ENCODE measurements around the gene TMED10. TPM values are rescaled to one million over a fixed set of nuclear protein-coding genes. Genes with fewer than 3 reads are reported as not detected.

TMED10 gene
- total and polyA plus RNA-seq, 2 donors (not counting 3 experiments of a cell fraction or from before 2014, with no cell fraction given): 338 to 342 TPM

DNA sequence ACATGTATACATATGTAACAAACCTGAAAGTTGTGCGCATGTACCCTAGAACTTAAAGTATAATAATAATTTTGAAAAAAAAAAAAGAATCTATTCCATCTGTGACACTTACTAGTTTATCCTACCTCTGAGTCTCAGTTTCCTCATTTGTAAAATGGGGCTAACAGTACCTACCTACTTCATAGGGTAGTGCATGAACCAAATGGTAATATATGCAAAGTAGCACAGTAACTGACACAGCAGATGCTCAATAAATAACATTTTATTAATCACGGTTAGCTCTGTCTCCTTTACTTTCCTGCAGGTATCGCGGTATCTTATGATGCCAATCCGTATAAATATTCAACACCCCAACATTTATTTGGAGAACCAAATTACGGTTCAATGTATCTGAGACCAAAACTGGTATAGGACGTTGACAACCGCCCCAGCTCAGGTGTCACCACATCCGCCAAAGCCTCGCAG lies 703 bp downstream of the TMED10 start:
- Histone ChIP-seq H4K20me1 (replicated peaks; ENCODE audit: control insufficient read depth, extremely low read depth, insufficient read depth, low read length) (no peaks in the 10 kb centered on the region), H3K79me2 (ENCODE audit: control insufficient read depth, insufficient read depth, low read length) (peaks cover 55% of the 10 kb centered on the region), H2AFZ (ENCODE audit: low read depth, low read length) (peak overlapping the region; percentile 70), H3K4me2 (ENCODE audit: insufficient read depth, low read length) (peak overlapping the region; percentile 87), H3K27ac (ENCODE audit: insufficient read depth, low read depth, low read length) (peak overlapping the region; percentile 94), H3K9me3 (replicated peaks; ENCODE audit: control insufficient read depth, insufficient read depth, low read length) (no peaks in the 10 kb centered on the region), H3K9me1 (replicated peaks; ENCODE audit: control insufficient read depth, extremely low read depth, insufficient read depth, low read length) (no peaks in the 10 kb centered on the region), H3K4me1 (ENCODE audit: control insufficient read depth, extremely low read depth, insufficient read depth, low read length) (peaks cover 8% of the 10 kb centered on the region), H3K27me3 (ENCODE audit: control insufficient read depth in 2 of 2, insufficient read depth in 2 of 2, low read length in 2 of 2) (no peaks in the 10 kb centered on the region), H3K4me3 (replicated peaks in 1 of 3; ENCODE audit: insufficient read depth in 1 of 3, low read depth in 1 of 3, low read length in 3 of 3) (peak overlapping the region; percentile 44 to 92 (median 83)), H3K9ac (replicated peaks; ENCODE audit: extremely low read depth, insufficient read depth, low read length) (peak overlapping the region; percentile 98), H3K36me3 (ENCODE audit: control insufficient read depth in 2 of 2, extremely low read depth in 1 of 2, insufficient read depth in 2 of 2, low read length in 2 of 2) (no peaks in the 10 kb centered on the region)
- intact Hi-C loops (cut with micrococcal nuclease) (loop anchor here (1.0 to 2.0 kb wide), 6 partner anchors 29 to 119 kb away; no protein-coding TSS in a partner anchor), dilution Hi-C loops (cut with MboI; ENCODE audit: extremely low pct_ligation_motif_present, low sequenced_read_pairs) (no loop called here)
- ChIA-PET POLR2A (no interaction called here), CTCF (interaction anchor here (1.0 kb wide), 1 partner anchor 120 kb away, joined by 3 read pairs; no protein-coding TSS in a partner anchor)
- no TSS peak for BruUV-seq (replicated peaks)
- no peak for TF ChIP-seq FOS (IDR thresholded peaks at IDR 0.05; ENCODE audit: borderline replicate concordance, insufficient read depth, low read length)
- no peak for TF ChIP-seq POLR2A (IDR thresholded peaks at IDR 0.05; ENCODE audit: low read depth, low read length)
- TF ChIP-seq EZH2 (IDR thresholded peaks at IDR 0.05; ENCODE audit: borderline replicate concordance, low read depth, low read length, severe bottlenecking): no peak
- TF ChIP-seq GATA2 (IDR thresholded peaks at IDR 0.05; ENCODE audit: insufficient read depth, insufficient read length, low read depth, low read length): no peak
- TF ChIP-seq POLR2AphosphoS5 (IDR thresholded peaks at IDR 0.05; ENCODE audit: insufficient read depth, low read depth, low read length): no peak
- TF ChIP-seq, protein P1, sequence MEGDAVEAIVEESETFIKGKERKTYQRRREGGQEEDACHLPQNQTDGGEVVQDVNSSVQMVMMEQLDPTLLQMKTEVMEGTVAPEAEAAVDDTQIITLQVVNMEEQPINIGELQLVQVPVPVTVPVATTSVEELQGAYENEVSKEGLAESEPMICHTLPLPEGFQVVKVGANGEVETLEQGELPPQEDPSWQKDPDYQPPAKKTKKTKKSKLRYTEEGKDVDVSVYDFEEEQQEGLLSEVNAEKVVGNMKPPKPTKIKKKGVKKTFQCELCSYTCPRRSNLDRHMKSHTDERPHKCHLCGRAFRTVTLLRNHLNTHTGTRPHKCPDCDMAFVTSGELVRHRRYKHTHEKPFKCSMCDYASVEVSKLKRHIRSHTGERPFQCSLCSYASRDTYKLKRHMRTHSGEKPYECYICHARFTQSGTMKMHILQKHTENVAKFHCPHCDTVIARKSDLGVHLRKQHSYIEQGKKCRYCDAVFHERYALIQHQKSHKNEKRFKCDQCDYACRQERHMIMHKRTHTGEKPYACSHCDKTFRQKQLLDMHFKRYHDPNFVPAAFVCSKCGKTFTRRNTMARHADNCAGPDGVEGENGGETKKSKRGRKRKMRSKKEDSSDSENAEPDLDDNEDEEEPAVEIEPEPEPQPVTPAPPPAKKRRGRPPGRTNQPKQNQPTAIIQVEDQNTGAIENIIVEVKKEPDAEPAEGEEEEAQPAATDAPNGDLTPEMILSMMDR (IDR thresholded peaks at IDR 0.05; ENCODE audit: extremely low read depth in 1 of 2, insufficient read depth in 1 of 2, low read depth in 1 of 2, low read length in 2 of 2): no peak
- TF ChIP-seq MYC (IDR thresholded peaks at IDR 0.05; ENCODE audit: low read depth, low read length): no peak
- TF ChIP-seq, protein P2, sequence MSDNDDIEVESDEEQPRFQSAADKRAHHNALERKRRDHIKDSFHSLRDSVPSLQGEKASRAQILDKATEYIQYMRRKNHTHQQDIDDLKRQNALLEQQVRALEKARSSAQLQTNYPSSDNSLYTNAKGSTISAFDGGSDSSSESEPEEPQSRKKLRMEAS (IDR thresholded peaks at IDR 0.05; ENCODE audit: insufficient read depth, insufficient read length): no peak
- no peak for TF ChIP-seq JUN (IDR thresholded peaks at IDR 0.05; ENCODE audit: borderline replicate concordance, insufficient read depth, insufficient read length, low read depth)
- DNase-seq (ENCODE audit: low read depth, low spot score) (peak; percentile 58), FAIRE-seq (no peak)
